GM12892 (cell line): ENCODE results near the gene CAV2.

Experiments used
- POLR2A ChIP-seq: IDR thresholded peaks from 2 replicates; pipeline ENCODE4 v1.6.1; 2011; ENCODE audit warnings: low read depth, low read length, control low read depth
- POLR2AphosphoS5 ChIP-seq: IDR thresholded peaks from 2 replicates; pipeline ENCODE4 v1.6.1; 2011; ENCODE audit warnings: low read depth, low read length, control low read depth
- TAF1 ChIP-seq: IDR thresholded peaks from 2 replicates; pipeline ENCODE4 v1.6.1; 2011; ENCODE audit warnings: low read depth, mild to moderate bottlenecking, control low read depth, low read length, borderline replicate concordance

DNA sequence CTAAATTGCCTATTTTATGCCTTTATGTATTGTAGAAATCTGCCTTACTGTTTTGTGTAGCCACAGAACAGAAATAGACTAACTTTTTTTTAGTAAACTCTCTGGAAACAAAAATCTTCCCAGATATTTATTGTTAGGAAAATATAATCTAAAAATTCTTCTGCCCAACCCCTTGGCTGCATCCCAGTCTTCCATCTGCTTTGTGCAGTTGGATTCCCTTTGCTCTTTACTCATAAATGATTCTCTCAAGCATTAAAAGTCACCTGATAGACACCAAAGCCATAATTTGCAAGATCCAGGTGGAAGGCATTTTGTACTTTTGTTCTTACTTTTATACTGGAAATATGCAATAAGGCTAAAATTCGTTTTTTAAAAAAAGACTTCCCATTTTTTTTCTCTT lies 6.1 kb upstream of the CAV2 start:
- no peak for TF ChIP-seq POLR2AphosphoS5
- TF ChIP-seq POLR2A, result no peak
- no peak for TF ChIP-seq TAF1
